SK-N-SH (cell line): ENCODE measurements around the gene GARNL3. TPM values are rescaled to one million over a fixed set of nuclear protein-coding genes. Genes with fewer than 3 reads are reported as not detected.

Experiments used
- CTCF ChIA-PET: fragments of 300-600, 350-600 bp; formaldehyde crosslinking; extraction: SDS; loops from one replicate; lab custom pipeline; 2021; lab: Yijun Ruan, JAX
- POLR2A ChIA-PET: fragments of 350-600 bp; sonication (Branson Sonifier 250); formaldehyde crosslinking; extraction: SDS; loops from one replicate; lab custom pipeline; 2020; ENCODE audit warnings: antibody characterized with exemption, inconsistent platforms; lab: Yijun Ruan, JAX
- DNase-seq: peaks from one replicate; pipeline ENCODE4 v3.0.0; 2012
- H2AFZ ChIP-seq: fragments of 200-600 bp; sonication (generic); 2 replicates; pipeline ENCODE4 v1.8.1; 2016; ENCODE audit warnings: antibody characterized with exemption, mild to moderate bottlenecking, low read depth
- H3F3A ChIP-seq: fragments of 200-600 bp; sonication (generic); replicated peaks from 2 replicates; pipeline ENCODE3; 2016; ENCODE audit warnings: antibody characterized with exemption, mild to moderate bottlenecking; ENCODE audit not compliant: insufficient read depth
- H3K27ac ChIP-seq, 2 experiments: fragments of 200-500 bp in 1 of 2; fragments of 200-600 bp in 1 of 2; sonication (Bioruptor generic) in 1 of 2; sonication (generic), shearing (Covaris generic) in 1 of 2; 2 replicates each; pipeline versions ENCODE4 v1.5.1 to v1.6.1; 2014 to 2016; ENCODE audit warnings: low read depth in 2 of 2, inconsistent platforms in 1 of 2, low read length in 1 of 2, mild to moderate bottlenecking in 1 of 2, mixed read lengths in 1 of 2
- H3K27me3 ChIP-seq: fragments of 200-600 bp; sonication (generic), shearing (Covaris generic); 2 replicates; pipeline ENCODE4 v1.6.1; 2016; ENCODE audit warnings: mixed run types; ENCODE audit not compliant: insufficient read depth
- H3K36me3 ChIP-seq, 2 experiments: fragments of 200-500 bp in 1 of 2; fragments of 200-600 bp in 1 of 2; sonication (Bioruptor generic) in 1 of 2; sonication (generic) in 1 of 2; replicated peaks in 1 of 2; 2 replicates each; pipeline versions ENCODE3 to v1.5.1; 2014 to 2016; ENCODE audit warnings: low read length in 1 of 2, mild to moderate bottlenecking in 1 of 2; ENCODE audit not compliant: insufficient read depth in 2 of 2, control insufficient read depth in 1 of 2
- H3K4me1 ChIP-seq, 2 experiments: fragments of 200-500 bp in 1 of 2; fragments of 200-600 bp in 1 of 2; sonication (Bioruptor generic) in 1 of 2; sonication (generic), shearing (Covaris generic) in 1 of 2; 2 replicates each; pipeline versions ENCODE4 v1.5.1 to v1.6.1; 2014 to 2016; ENCODE audit warnings: low read depth in 1 of 2, low read length in 1 of 2, mixed run types in 1 of 2; ENCODE audit not compliant: insufficient read depth in 2 of 2, control insufficient read depth in 1 of 2
- H3K4me2 ChIP-seq: fragments of 200-600 bp; sonication (generic), shearing (Covaris generic); 2 replicates; pipeline ENCODE4 v1.6.1; 2017; ENCODE audit warnings: mixed run types
- H3K4me3 ChIP-seq, 2 experiments: fragments of 200-500 bp in 1 of 2; fragments of 200-600 bp in 1 of 2; sonication (Bioruptor generic) in 1 of 2; sonication (generic), shearing (Covaris generic) in 1 of 2; 2 replicates each; pipeline versions ENCODE4 v1.5.1 to v1.8.1; 2014 to 2016; ENCODE audit warnings: low read depth in 2 of 2, inconsistent platforms in 1 of 2, low read length in 1 of 2, mild to moderate bottlenecking in 1 of 2, mixed read lengths in 1 of 2, moderate library complexity in 1 of 2
- H3K79me2 ChIP-seq: fragments of 200-600 bp; sonication (generic); 2 replicates; pipeline ENCODE4 v1.8.1; 2017; ENCODE audit warnings: mild to moderate bottlenecking; ENCODE audit not compliant: insufficient read depth
- H3K9ac ChIP-seq: fragments of 200-600 bp; sonication (generic); 2 replicates; pipeline ENCODE4 v1.6.1; 2017; ENCODE audit warnings: mixed run types
- H3K9me2 ChIP-seq: fragments of 200-600 bp; sonication (generic); 2 replicates; pipeline ENCODE4 v1.6.1; 2017; ENCODE audit warnings: mixed run types
- H3K9me3 ChIP-seq: fragments of 200-600 bp; sonication (generic); 2 replicates; pipeline ENCODE4 v1.6.1; 2017; ENCODE audit warnings: mixed run types, mild to moderate bottlenecking, moderate library complexity
- H4K20me1 ChIP-seq: fragments of 200-600 bp; sonication (generic); 2 replicates; pipeline ENCODE4 v1.6.1; 2017; ENCODE audit warnings: mild to moderate bottlenecking, mixed run types; ENCODE audit not compliant: insufficient read depth
- ELF1 ChIP-seq: IDR thresholded peaks from 2 replicates; pipeline ENCODE4 v1.4.0; 2012
- EP300 ChIP-seq, 2 experiments: IDR thresholded peaks; 2 replicates each; pipeline versions ENCODE4 v1.4.0 to v1.6.1; 2012; ENCODE audit warnings: borderline replicate concordance in 1 of 2, low read depth in 1 of 2, low read length in 1 of 2
- FOSL2 ChIP-seq: IDR thresholded peaks from 2 replicates; pipeline ENCODE4 v1.4.0; 2012; ENCODE audit warnings: low read depth, mild to moderate bottlenecking, moderate library complexity, borderline replicate concordance
- FOXJ3 ChIP-seq: sonication (generic); formaldehyde crosslinking; IDR thresholded peaks from 2 replicates; pipeline ENCODE4 v1.5.1; 2020; ENCODE audit warnings: mild to moderate bottlenecking, missing genetic modification reagents
- FOXM1 ChIP-seq: IDR thresholded peaks from 2 replicates; pipeline ENCODE4 v1.4.0; 2012; ENCODE audit warnings: low read depth, mild to moderate bottlenecking
- GATA2 ChIP-seq: sonication (generic); formaldehyde crosslinking; IDR thresholded peaks from 2 replicates; pipeline ENCODE4 v1.5.0; 2020; ENCODE audit warnings: mild to moderate bottlenecking, missing genetic modification reagents
- JUND ChIP-seq: IDR thresholded peaks from 2 replicates; pipeline ENCODE4 v1.4.0; 2012
- MEF2A ChIP-seq: IDR thresholded peaks from 2 replicates; pipeline ENCODE4 v1.4.0; 2012; ENCODE audit warnings: low read depth, borderline replicate concordance
- MXI1 ChIP-seq: IDR thresholded peaks from 2 replicates; pipeline ENCODE4 v1.6.1; 2012; ENCODE audit warnings: mild to moderate bottlenecking, low read depth, low read length, improper control_type of control experiment
- NRF1 ChIP-seq: IDR thresholded peaks from 2 replicates; pipeline ENCODE4 v1.6.1; 2012; ENCODE audit warnings: low read depth, mild to moderate bottlenecking, low read length
- POLR2AphosphoS5 ChIP-seq: IDR thresholded peaks from 2 replicates; pipeline ENCODE4 v1.6.1; 2012; ENCODE audit warnings: low read depth, low read length
- RAD21 ChIP-seq: IDR thresholded peaks from 2 replicates; pipeline ENCODE4 v1.6.1; 2012; ENCODE audit warnings: mild to moderate bottlenecking, low read length
- SMC3 ChIP-seq: IDR thresholded peaks from 2 replicates; pipeline ENCODE4 v1.6.1; 2012; ENCODE audit warnings: low read depth, low read length, improper control_type of control experiment
- TAF1 ChIP-seq: IDR thresholded peaks from 2 replicates; pipeline ENCODE4 v1.6.1; 2012; ENCODE audit warnings: low read depth, mild to moderate bottlenecking, low read length, moderate library complexity, borderline replicate concordance
- TEAD4 ChIP-seq: IDR thresholded peaks from 2 replicates; pipeline ENCODE4 v1.4.0; 2012; ENCODE audit warnings: mild to moderate bottlenecking, borderline replicate concordance; ENCODE audit not compliant: insufficient read depth
- WGBS: methylation state at CpG from one replicate; pipeline ENCODE4 v1.1.6; 2017; ENCODE audit warnings: low lambda C conversion rate; 5-methylcytosine and 5-hydroxymethylcytosine counted together
- polyA plus RNA-seq, 3 experiments: library from polyadenylated mRNA; depleted of rRNA; stranded (reverse); fragments of >200 nt; gene quantifications; 2 replicates each; pipeline ENCODE4 v1.2.3, GENCODE V29; 2012
- TF ChIP-seq, protein P1 (sequence below): IDR thresholded peaks from 2 replicates; pipeline ENCODE4; 2012
- TF ChIP-seq, protein P2 (sequence below): IDR thresholded peaks from 2 replicates; pipeline ENCODE4 v1.6.1; 2012; ENCODE audit warnings: mild to moderate bottlenecking, low read depth, low read length, moderate library complexity
- TF ChIP-seq, protein P3 (sequence below): fragments of 150-350 bp; IDR thresholded peaks from 2 replicates; pipeline ENCODE4 v1.6.1; 2017; ENCODE audit warnings: antibody characterized with exemption, low read length, low read depth, borderline replicate concordance
- TF ChIP-seq, protein P4 (sequence below): IDR thresholded peaks from 2 replicates; pipeline ENCODE4 v1.4.0; 2012; ENCODE audit warnings: low read depth
- TF ChIP-seq, protein P5 (sequence below): fragments of 200-600 bp; sonication (generic); IDR thresholded peaks from 2 replicates; pipeline ENCODE4 v1.6.1; 2017; ENCODE audit warnings: antibody characterized with exemption, mild to moderate bottlenecking, moderate library complexity

The GARNL3 gene
- polyA plus RNA-seq, 1 of the 3 experiments (the other 2 are of a cell fraction) = 9.1 TPM

DNA sequence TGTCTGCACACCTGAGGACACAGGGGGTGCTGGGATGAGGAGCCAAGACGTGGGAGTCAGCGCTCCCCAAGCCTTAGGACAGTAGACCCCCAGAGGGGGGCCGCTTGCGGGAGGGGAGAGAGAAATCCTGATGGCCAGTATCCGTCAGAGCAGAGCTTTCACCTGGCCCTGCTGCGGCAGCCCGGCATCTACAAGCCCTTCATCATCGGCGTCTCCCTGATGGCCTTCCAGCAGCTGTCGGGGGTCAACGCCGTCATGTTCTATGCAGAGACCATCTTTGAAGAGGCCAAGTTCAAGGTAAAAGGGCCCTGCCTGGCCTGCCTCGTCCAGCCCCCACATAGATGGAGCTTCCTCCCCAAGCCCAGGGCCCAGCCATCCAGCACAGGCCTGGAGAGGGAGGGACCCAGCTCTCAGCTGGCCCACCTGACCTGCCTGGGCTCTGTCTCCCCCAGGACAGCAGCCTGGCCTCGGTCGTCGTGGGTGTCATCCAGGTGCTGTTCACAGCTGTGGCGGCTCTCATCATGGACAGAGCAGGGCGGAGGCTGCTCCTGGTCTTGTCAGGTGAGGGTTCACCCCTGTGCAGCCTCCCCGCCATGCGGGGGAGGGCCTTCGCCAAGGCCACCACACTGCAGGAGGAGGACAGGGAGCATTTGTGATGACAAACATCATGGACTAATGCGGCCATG, 139.1 kb downstream of the GARNL3 start:
- Histone ChIP-seq H3K4me3 (no peak overlapping the region), H2AFZ (no peak overlapping the region), H3K36me3 (peaks cover 0 to 22% of the 10 kb centered on the region in 2 experiments), H3K4me2 (no peak overlapping the region), H3F3A (no peaks in the 10 kb centered on the region), H3K9me2 (no peaks in the 10 kb centered on the region), H3K9me3 (no peaks in the 10 kb centered on the region), H3K9ac (no peak overlapping the region), H4K20me1 (peaks cover 1% of the 10 kb centered on the region; the same call in 1 of the 2 replicates), H3K27ac (no peak overlapping the region), H3K27me3 (no peaks in the 10 kb centered on the region), H3K4me1 (peaks cover 3 to 12% of the 10 kb centered on the region in 2 experiments; a peak in 1 of 4 replicates), H3K79me2 (peaks cover 7% of the 10 kb centered on the region)
- TF ChIP-seq FOXJ3 (CRISPR knock-in tag) = no peak
- no peak for TF ChIP-seq JUND
- TF ChIP-seq, protein P1, sequence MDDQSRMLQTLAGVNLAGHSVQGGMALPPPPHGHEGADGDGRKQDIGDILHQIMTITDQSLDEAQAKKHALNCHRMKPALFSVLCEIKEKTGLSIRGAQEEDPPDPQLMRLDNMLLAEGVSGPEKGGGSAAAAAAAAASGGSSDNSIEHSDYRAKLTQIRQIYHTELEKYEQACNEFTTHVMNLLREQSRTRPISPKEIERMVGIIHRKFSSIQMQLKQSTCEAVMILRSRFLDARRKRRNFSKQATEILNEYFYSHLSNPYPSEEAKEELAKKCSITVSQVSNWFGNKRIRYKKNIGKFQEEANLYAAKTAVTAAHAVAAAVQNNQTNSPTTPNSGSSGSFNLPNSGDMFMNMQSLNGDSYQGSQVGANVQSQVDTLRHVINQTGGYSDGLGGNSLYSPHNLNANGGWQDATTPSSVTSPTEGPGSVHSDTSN = no peak
- no peak for TF ChIP-seq TEAD4
- TF ChIP-seq FOXM1 = no peak
- TF ChIP-seq, protein P2, sequence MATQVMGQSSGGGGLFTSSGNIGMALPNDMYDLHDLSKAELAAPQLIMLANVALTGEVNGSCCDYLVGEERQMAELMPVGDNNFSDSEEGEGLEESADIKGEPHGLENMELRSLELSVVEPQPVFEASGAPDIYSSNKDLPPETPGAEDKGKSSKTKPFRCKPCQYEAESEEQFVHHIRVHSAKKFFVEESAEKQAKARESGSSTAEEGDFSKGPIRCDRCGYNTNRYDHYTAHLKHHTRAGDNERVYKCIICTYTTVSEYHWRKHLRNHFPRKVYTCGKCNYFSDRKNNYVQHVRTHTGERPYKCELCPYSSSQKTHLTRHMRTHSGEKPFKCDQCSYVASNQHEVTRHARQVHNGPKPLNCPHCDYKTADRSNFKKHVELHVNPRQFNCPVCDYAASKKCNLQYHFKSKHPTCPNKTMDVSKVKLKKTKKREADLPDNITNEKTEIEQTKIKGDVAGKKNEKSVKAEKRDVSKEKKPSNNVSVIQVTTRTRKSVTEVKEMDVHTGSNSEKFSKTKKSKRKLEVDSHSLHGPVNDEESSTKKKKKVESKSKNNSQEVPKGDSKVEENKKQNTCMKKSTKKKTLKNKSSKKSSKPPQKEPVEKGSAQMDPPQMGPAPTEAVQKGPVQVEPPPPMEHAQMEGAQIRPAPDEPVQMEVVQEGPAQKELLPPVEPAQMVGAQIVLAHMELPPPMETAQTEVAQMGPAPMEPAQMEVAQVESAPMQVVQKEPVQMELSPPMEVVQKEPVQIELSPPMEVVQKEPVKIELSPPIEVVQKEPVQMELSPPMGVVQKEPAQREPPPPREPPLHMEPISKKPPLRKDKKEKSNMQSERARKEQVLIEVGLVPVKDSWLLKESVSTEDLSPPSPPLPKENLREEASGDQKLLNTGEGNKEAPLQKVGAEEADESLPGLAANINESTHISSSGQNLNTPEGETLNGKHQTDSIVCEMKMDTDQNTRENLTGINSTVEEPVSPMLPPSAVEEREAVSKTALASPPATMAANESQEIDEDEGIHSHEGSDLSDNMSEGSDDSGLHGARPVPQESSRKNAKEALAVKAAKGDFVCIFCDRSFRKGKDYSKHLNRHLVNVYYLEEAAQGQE = no peak
- TF ChIP-seq, protein P3, sequence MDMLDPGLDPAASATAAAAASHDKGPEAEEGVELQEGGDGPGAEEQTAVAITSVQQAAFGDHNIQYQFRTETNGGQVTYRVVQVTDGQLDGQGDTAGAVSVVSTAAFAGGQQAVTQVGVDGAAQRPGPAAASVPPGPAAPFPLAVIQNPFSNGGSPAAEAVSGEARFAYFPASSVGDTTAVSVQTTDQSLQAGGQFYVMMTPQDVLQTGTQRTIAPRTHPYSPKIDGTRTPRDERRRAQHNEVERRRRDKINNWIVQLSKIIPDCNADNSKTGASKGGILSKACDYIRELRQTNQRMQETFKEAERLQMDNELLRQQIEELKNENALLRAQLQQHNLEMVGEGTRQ = no peak
- TF ChIP-seq TAF1 = no peak
- TF ChIP-seq GATA2 (CRISPR knock-in tag) = no peak
- TF ChIP-seq MXI1 = no peak
- TF ChIP-seq, protein P4, sequence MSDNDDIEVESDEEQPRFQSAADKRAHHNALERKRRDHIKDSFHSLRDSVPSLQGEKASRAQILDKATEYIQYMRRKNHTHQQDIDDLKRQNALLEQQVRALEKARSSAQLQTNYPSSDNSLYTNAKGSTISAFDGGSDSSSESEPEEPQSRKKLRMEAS = no peak
- TF ChIP-seq MEF2A = no peak
- TF ChIP-seq ELF1 = no peak
- no peak for TF ChIP-seq EP300 (IDR thresholded peaks at IDR 0.05; ENCODE audit: borderline replicate concordance in 1 of 2, low read depth in 1 of 2, low read length in 1 of 2)
- TF ChIP-seq NRF1 = no peak
- no peak for TF ChIP-seq RAD21
- no peak for TF ChIP-seq POLR2AphosphoS5
- TF ChIP-seq SMC3 = no peak
- TF ChIP-seq, protein P5, sequence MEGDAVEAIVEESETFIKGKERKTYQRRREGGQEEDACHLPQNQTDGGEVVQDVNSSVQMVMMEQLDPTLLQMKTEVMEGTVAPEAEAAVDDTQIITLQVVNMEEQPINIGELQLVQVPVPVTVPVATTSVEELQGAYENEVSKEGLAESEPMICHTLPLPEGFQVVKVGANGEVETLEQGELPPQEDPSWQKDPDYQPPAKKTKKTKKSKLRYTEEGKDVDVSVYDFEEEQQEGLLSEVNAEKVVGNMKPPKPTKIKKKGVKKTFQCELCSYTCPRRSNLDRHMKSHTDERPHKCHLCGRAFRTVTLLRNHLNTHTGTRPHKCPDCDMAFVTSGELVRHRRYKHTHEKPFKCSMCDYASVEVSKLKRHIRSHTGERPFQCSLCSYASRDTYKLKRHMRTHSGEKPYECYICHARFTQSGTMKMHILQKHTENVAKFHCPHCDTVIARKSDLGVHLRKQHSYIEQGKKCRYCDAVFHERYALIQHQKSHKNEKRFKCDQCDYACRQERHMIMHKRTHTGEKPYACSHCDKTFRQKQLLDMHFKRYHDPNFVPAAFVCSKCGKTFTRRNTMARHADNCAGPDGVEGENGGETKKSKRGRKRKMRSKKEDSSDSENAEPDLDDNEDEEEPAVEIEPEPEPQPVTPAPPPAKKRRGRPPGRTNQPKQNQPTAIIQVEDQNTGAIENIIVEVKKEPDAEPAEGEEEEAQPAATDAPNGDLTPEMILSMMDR = no peak
- no peak for TF ChIP-seq FOSL2
- ChIA-PET CTCF (interaction anchor here (0.6 to 1.9 kb wide), 3 partner anchors 15 to 189 kb away, joined by 3 to 4 read pairs (median 4); no protein-coding TSS in a partner anchor), POLR2A (no interaction called here)
- DNase-seq = no peak
- WGBS = 96% methylated on average over 10 of the region's 22 CpGs
